HG03159 (cell line): ENCODE results near the gene PCED1A.
"Not testable (repeated sequence)": the region's sequence is repeated elsewhere in the genome, so short reads cannot be mapped to it uniquely, and the experiment has no call there.

ENCODE experiments used
- ATAC-seq: cut with Tn5 transposase; IDR thresholded peaks from one replicate; pipeline ENCODE4 v1.9.1; 2021; ENCODE audit warnings: mild to moderate bottlenecking, moderate library complexity; ENCODE audit not compliant: unreplicated experiment

PCED1A gene

DNA sequence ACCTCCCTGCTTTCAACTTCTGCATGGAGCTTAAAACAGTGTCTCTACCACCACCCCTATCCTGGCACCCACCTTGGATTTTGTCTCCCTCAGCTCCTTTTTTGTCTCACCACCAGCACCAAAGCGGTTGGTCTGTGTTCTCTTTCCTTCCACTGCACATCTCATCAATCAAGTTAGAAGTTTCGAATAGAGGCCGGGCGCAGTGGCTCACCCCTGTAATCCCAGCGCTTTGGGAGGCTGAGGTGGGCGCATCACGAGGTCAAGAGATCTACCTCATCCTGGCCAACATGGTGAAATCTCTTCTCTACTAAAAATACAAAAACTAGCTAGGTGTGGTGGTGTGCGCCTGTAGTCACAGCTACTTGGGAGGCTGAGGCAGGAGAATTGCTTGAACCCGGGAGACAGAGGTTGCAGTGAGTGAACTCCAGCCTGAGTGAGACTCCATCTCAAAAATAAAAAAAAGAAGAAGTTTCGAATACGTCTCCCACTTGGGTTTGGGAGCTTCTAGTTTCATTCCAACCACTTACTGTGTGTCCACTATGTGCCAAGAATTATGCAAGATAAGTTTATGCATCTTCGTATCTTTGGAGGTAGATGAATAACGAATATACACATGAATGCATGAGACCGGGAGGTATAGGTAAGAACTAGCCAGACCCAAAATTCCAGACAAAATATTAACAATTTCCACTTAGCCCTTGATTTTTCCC is 5.9 kb downstream of the PCED1A start:
- no peak for ATAC-seq

- no peak for ATAC-seq
Observed at GRCh38 chr20:2833761-2834160, 6.7 kb downstream of the PCED1A start.

GRCh38 chr20:2831206-2831605 is 9.2 kb downstream of the PCED1A start:
- ATAC-seq, result not testable (repeated sequence)

DNA sequence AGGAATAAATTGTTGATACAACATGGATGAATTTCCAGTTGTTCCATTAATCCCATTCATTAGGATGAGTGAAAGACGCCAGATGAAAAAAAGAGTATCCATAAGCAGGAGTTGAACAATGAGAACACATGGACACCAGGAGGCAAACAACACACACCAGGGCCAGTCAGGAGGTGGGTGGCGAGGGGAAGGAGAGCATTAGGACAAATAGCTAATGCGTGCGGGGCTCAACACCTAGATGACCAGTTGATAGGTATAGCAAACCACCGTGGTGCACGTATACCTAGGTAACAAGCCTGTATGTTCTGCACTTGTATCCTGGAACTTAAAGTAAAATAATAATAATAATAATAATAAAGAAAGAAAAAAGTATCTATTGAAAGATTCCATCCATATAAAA is 11.1 kb downstream of the PCED1A start:
- ATAC-seq, result no peak

GRCh38 chr20:2826655-2827054 is 13.8 kb downstream of the PCED1A start:
- no peak for ATAC-seq

DNA sequence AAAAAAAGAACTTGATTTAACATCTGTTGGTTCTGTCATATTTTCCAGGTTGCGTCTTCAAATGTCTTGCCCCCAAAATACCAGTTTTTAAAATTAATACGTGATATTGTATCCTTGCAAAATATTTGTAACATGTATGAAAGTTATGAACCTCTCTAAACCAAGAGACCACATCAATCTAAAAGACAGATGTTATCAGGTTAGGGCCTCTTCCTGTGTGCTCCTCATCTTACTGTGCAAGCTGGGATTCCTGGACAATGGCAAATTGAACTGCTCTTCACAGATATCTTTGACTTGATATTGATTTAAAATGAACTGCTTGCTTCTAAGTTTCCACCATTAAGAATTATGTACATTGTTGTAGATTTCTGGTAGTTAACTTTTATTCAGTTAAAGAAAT is 14.7 kb downstream of the PCED1A start:
- ATAC-seq, result no peak

DNA sequence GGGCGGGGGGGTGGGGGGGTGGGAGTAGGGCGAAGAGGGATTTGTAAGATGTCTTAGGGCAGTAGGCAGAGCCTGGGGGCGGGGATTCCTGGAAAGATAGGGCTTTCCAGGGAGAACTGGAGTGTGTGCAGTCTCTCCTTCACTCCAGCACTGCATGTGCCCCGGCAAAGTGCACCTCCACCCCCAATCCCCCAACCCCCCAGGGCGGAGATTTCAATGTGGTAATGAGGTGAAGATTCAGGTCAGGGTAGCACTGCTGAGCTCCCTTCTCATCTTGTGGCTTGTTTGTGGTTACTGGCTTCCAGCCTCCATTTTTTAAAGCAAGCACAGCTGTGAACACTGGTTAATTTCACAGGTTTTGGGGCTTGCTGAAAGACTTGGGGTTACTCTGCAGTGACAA is 18.4 kb downstream of the PCED1A start:
- no peak for ATAC-seq

DNA sequence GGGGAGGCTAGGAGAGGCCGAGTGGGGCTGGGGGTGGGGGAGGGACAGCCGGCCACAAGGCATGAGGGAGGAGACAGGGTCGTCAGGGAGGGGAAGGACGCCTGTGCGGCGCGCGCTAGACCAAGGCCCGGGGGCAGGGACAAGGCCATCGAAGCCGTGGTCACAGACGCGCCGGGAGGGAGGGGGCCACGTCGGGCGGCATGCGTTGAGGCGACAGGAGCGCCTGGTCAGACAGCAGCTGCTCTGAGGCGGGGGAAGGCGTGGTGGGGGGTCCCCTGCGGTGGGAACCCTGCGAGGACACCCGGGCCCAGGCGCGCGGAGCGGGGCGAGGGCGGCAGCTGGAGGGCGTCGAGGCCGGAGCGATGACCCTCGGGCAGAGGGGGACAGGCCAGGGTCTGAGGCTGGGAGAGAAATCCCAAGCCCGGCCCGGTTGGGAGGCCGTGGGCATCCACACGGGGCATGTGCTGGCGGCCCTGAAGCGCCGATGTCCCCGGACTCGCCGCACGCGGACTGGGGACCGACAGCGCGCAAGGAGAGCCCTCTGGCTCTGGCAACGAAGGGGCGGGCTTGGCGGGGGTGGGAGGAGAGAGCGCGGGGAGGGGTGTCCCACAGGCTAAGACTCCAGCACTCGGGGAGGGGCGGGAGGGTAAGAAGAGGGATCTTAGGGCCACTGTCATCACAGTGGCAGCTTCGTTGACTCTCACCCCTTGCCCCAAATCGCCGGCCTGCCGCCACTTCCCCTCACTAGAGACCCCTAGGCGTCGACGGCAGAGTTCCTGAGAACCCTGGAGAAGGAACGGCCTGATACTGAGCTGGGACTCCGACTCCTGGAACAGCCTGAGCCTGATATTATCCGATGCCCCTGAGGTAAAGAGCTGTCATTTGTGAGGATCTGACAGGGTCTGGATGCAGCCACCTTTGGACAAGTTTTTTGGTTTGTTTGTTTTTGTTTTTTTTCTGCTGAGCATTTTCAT is 19.3 kb downstream of the PCED1A start:
- ATAC-seq, result no peak

DNA sequence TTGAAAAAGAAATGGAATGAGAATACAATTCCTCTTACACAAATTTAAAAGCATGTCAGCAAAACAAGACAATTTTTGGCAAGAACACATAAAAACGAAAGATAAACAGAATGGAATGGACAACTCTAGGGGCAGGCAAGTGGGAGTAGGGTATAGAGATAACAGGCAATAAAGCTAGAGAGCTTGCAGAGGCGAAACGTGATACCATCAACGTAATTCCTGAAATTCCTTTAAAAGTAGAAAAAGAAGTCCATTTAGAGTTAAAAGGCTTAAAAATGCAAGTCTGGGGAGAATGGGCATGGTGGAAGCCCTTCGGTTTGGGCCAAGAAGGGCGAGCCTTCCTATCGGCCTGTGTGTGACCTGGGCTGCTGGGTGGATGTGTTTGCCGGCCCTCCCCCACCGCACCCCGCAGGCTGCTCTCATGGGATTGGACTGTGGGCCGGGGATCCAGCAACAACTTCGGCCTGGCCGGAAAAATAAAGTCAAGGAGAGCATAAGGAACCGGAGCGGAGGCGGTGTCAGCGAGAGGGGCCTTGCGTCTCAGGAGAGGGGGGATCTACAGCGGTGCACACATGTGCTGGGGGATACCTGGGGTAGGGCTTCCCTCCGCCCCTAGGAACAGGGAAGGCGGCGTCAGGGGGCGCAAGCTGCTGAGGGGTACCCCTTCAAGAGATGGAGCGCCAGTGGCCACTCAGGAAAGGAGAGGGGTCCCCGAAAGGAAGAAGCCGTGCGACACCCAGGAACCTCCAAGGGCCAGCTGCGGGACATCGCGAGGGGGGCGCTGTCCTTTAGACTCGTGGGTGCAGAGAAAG is 20.2 kb downstream of the PCED1A start:
- no peak for ATAC-seq

DNA sequence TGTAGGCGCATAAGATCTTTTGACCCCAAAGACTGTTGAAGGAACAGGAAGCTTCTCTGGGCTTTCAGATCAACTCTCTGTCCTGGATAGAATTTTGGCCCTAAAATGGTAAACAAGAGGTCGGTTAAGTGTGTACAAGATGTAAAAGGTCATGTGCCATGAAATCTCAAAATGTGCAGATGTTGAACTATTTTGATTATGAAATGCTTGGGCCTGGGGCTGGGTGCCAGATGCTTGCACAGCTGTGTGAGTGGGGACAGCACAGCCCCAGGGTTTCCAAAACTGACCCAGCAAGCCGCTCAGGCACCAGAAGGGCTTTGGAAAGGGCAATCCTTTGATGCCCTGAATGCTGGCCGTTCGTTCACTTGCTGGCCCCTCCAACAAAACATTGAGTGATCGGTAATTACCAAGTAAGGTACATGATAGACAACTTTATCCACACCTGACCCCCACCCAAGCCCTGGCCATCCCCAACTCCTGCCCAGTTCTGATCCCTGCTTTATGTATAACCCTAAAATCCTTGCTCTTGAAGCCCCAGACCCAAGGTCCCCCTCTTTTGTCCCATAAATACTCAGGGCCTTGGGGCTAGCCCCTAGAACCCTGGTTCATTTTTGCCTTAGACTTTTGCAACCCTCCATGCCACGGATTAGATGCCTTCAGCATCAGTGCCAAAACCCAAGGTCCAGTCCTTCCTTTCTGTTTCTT is 22.4 kb downstream of the PCED1A start:
- no peak for ATAC-seq

GRCh38 chr20:2817341-2817726 is 23.1 kb downstream of the PCED1A start:
- no peak for ATAC-seq

DNA sequence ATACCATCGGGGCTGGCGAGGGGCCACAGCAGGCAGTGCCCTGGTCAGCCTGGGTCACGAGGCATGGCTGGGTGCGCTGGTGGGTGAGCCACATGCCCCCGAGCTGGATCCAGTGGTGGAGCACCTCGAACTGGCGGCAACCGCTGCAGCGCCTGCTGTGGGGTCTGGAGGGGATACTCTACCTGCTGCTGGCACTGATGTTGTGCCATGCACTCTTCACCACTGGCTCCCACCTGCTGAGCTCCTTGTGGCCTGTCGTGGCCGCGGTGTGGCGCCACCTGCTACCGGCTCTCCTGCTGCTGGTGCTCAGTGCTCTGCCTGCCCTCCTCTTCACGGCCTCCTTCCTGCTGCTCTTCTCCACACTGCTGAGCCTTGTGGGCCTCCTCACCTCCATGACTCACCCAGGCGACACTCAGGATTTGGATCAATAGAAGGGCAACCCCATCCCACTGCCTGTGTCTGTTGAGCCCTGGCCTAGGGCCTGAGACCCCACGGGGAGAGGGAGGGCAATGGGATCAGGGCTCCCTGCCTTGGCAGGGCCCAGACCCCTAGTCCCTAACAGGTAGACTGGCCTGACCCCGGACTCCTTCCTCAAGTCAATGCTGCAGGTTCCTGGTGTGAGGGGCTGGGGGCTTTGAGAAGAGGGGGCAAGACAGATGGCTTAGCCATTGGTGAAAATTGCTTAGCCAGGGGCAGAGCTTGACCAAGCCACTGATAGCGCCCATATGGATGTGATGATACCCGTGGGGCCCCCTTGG is 23.7 kb downstream of the PCED1A start:
- ATAC-seq, result no peak

- ATAC-seq, result no peak
Observed at GRCh38 chr20:2816030-2816582, 24.3 kb downstream of the PCED1A start, which contains the start of gene TMEM239. TSS of gene TMEM239 (plus strand) at chr20:2816364. CDS start at chr20:2816555, 191 bp downstream.

GRCh38 chr20:2815242-2815900 is 25.1 kb downstream of the PCED1A start:
- ATAC-seq, result no peak

DNA sequence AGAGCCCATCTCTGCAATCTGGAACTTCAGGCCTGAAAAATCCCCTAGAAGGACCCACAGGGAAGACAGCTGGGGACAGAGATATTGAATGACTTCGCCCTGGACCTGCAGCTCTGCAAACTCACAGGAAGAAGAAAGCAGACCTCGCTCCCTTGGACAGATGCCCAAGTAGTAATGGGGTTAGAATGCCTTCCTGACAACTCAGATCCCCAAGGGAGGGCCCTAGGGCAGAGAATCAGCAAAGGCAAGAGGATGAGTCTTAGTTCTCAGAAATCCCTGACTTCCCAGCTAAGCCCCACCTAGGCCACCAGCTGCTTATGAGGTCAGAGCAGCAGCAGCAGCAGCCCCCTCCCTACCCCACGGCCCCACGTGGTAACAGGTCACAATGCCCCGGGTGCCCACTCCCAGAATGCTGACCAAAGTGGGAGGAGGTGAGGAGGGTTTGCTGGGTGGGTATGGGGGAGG is 25.8 kb downstream of the PCED1A start, which contains the start of gene C20orf141:
C20orf141 (plus strand) TSS at position 401 of the 465 bp plus-strand sequence. CDS start 198 bp downstream, outside the sequence.
- no peak for ATAC-seq

DNA sequence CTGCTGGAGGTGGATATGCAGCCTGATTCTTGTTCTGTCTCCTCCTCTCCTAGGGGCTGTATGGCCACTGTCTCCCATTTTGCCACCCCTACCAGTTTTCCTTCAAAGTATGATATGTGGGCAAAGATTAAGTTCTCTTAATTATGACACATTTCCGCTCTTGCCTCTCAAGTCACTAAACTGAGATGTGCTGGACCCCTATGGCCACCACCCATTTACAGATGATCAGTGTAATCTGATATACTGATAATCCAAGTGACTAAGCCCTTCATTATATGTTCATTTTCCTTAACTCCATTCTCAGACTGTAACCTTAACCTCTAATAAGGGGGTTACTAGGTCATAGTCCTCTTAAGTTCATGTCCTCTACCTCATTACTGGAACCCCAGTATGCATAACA is 26.4 kb downstream of the PCED1A start:
- no peak for ATAC-seq

DNA sequence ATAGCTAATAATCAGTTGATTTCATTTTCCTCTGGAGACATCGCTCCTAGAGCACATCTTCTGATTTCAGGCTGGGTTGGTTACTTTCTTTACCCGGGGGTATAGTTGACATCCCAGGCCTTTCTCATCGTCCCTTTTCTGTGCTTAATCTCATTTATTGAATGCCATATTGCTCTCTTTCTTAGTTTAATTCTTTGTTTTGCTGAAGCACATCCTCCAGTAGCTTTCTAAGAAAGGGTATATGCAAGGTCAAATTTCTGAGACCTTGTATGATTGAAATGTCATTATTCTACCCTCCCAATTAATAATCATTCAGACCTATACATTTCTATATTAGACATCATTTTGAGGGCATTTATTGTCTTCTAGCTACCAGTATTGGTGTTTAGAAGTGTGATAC is 28.3 kb downstream of the PCED1A start:
- ATAC-seq, result no peak

GRCh38 chr20:2809690-2810089 is 30.8 kb downstream of the PCED1A start:
- ATAC-seq, result no peak

GRCh38 chr20:2807929-2808328 is 32.5 kb downstream of the PCED1A start:
- ATAC-seq, result not testable (repeated sequence)
